GM18951 (cell line): ENCODE data around the gene FEV.
"Not testable (repeated sequence)": the region's sequence is repeated elsewhere in the genome, so short reads cannot be mapped to it uniquely, and the experiment has no call there.

Experiments
- POLR2A ChIP-seq: IDR thresholded peaks from 4 replicates; pipeline ENCODE4 v1.6.1; 2011; ENCODE audit warnings: mild to moderate bottlenecking; ENCODE audit not compliant: insufficient read length, insufficient read depth; ENCODE audit errors: extremely low read depth
- in situ Hi-C: fragments of 300-500 bp; cut with MboI; formaldehyde crosslinking; loops from one replicate; pipeline ENCODE4 v1.12.0; 2022; ENCODE audit warnings: low sequenced_read_pairs, mixed read lengths, inconsistent platforms; ENCODE audit not compliant: unreplicated experiment

FEV gene

GRCh38 chr2:218944759-218945404 is 40.1 kb downstream of the FEV start:
- in situ Hi-C loops: no loop called here
- TF ChIP-seq POLR2A: no peak

GRCh38 chr2:218931751-218932150 is 53.2 kb downstream of the FEV start:
- in situ Hi-C loops: not testable (repeated sequence)
